ENCODE data around the gene ACSL6.
"Not testable (repeated sequence)": the region's sequence is repeated elsewhere in the genome, so short reads cannot be mapped to it uniquely, and the experiment has no call there.

The ACSL6 gene

DNA sequence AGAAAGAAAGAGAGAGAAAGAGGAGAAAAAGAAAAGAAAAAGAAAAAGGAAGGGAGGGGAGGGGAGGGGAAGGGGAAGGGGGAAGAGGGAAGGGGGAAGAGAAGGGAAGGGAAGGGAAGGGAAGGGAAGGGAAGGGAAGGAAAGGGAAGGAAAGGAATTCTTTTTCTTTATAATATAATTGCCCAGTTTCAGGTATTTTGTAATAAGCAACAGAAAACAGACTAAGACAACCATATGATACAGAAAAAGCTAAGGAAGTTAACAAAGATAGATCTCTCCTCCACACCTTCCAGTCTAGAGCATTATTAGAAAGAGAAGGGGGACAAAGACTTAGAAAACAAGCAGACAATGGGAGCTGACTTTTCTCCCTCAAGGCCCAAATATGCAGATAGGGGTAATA, 97.0 kb downstream of the ACSL6 start:
- no peak for DNase-seq

DNA sequence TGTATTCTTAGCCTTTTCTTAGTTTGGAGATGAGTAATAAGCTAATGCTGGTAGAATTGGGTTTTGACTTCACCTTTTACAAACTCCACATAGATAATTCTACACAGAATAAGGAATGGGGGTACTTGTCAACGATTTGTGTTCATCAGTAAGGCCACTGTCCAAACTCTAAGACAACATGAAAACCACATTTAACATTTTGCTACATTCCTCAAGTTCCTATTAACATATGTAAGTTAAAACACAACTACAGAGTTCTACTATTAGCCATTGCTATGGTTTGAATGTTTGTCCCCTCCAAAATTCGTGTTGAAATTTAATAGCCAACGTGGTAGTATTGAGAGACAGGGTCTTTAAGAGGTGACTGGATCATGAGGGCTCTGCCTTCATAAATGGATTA, 97.9 kb downstream of the ACSL6 start:
- no peak for DNase-seq

DNA sequence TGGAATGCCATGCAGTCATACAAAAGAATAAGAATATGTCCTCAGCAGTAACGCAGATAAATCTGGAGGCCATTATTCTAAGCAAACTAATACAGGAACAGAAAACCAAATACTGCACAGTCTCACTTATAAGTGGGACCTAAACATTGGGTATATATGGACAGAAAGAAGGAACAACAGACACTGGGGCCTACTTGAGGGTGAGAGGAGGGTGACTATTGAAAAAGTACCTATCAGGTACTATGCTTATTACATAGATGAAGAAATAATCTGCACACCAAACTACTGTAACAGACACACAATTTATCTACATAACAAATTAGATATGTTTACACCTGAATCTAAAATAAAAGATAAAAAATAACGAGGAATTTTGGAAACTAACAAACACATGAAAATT, 104.8 kb downstream of the ACSL6 start:
- DNase-seq = no peak

DNA sequence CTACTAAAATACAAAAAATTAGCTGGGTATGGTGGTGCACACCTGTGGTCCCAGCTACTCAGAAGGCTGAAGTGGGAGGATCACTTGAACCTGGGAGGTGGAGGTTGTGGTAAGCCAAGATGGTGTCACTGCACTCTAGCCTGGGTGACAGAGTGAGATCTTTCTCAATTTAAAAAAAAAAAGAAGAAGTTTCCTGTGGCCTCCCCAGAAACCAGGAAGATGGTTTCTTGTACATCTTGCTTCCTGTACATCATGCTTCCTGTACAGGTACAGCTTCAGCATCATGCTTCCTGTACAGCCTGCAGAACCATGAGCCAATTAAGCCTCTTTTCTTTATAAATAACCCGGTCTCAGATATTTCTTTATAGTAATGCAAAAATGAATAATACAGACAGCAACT, 109.2 kb downstream of the ACSL6 start:
- not testable (repeated sequence) for DNase-seq

All from NCI-H1694 treated with DMSO at 0.1 percent for 48 hours (cell line).